ENCODE data around the gene UAP1L1.

- no peak for TF ChIP-seq CTCF (IDR thresholded peaks at IDR 0.05 in 8 of 11, conservative IDR thresholded peaks at IDR 0.05 in 3 of 11)
- TF ChIP-seq POLR2A (IDR thresholded peaks at IDR 0.05): no peak
These were observed 52.9 kb downstream of the UAP1L1 start for GRCh38 chr9:137130176-137130755.

All from spleen (tissue), 7 donors.